NCI-H2196 treated with DMSO at 0.1 percent for 48 hours (cell line): ENCODE measurements around the gene CAV2.

Experiments
- DNase-seq: peaks from one replicate; lab custom pipeline; 2025; ENCODE audit not compliant: unreplicated experiment; lab: John Stamatoyannopoulos, UW

CAV2 gene

DNA sequence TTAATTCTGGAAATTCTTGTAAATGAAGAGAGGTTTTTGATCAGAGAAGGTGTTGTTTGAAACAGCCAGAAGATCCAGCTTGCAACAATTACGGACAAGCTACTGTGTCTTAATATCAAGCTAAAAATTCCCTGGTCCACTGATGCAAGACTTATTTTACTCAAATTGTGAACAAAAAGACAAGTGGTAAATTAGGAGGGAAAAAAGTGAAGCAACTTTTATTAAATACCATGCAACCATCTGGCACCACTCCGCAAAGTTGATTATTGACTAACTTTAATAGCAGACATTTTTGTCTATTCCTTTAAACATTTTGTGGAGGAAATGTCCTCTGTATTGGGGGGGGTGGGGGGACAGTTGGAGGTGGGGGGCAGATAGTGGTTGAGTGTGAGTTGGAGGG is 5.1 kb upstream of the CAV2 start:
- no peak for DNase-seq

DNA sequence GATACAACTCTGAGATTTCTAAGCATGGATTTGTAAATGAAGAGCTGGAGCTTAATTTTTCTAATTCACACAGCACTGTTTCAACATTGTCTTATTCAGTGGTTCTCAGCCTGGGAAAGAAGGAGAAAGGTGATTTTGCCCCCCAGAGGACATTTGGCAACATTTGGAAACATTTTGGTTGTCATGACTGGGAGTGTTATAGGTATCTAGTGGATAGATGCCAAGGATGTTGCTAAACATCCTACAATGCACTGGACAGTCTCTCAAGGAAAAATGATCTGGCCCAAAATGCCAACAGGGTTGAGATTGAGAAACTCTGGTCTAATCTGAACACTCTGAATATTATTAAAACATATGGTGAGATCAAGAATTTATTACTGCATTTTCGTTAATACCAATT is 3.8 kb upstream of the CAV2 start:
- no peak for DNase-seq

DNA sequence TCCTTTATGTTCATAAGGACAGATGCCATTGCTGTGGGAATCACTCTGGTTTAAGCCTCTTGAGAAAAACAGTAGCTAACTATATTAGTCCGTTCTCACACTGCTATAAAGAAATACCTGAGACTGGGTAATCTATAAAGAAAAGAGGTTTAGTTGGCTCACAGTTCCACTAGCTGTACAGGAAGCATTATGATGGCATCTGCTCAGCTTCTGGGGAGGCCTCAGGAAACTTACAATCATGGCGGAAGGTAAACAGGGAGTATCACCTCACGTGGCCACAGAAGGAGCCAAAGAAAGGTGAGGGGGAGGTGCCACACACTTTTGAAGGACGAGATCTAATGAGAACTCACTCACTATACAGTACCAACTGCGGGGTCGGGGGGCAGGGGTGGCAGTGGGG is 2.9 kb upstream of the CAV2 start:
- DNase-seq: no peak

DNA sequence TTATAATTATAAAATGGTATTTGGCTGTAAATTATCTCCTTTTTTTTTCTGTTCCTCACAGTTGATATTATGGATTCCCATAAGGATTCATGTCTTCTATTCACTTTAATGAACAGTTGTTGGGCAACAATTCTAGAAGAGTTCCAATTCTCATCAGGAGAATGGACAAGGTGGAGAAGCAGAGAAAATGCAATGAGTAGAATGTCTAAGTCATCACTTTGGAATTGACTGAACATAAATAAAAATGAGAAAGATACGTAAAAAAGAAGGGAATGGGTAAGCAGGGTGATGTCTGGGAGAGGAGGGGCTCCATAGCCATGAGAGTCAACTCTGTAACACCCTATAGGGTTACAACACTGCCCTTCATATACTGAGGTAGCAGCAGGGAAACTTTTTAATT is 1.8 kb upstream of the CAV2 start:
- no peak for DNase-seq

DNA sequence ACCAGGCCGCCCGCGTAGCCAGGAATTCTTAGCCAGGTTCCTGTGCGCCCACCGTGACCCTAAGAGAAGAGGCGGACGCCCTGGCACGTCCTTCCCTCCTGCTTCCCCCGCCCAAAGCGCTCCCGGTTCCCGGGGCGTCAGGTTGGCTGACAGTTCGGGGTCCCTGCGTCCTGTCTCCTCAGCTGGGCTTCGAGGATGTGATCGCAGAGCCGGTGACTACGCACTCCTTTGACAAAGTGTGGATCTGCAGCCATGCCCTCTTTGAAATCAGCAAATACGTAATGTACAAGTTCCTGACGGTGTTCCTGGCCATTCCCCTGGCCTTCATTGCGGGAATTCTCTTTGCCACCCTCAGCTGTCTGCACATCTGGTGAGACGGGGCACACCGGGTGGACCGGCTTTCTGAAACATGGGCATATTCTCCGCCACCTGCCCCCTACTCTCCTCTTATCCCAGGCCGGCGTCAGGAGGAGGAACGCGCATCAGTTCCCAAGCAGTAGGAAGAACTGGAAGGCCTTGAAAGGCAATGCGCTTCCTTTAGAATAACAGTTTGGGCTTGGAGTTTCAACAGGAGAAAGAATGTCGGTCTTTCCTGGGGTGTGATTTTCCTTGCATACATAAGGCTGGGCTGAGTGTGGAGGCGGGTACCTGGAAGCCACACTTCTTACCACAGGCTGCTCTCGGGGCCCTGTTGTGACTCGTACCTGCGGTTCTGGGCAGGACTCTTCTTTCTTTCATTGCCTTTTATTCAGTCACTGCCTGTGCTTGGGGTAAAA is 728 bp downstream of the CAV2 start:
- DNase-seq: no peak

DNA sequence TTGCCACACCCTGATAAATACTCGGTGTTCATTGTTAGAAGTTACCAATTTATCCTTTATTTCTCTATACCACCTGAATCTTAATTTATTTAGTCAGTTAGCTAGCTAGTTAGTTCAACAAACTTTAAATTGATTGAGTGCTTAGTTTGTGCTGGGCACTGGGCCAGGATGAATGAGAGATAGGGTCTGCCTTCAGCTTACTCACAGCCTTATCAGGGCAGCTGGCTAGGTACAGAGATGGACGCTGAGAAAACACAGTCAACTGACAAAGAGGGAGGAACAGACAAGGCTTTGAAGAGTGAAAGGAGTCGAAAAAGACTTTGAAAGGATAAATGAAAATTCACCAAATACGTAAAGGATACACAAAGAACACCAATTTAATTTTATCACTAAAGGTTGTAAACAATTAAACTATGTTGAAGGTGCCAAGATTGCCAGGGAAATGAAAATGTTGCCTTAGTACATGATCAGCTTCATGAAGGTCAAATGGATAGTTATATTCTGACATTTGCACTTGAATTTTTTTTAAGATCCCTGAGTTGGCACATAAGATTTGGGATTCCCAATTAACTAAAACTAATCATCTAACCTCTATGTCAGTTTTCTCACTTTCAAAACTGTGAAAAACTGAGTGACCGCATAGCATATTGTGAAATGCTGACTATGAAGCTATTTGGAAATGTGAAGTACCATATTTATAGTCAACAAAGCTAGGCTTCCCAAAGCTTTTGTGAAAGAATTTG is 2.1 kb downstream of the CAV2 start:
- DNase-seq: no peak

DNA sequence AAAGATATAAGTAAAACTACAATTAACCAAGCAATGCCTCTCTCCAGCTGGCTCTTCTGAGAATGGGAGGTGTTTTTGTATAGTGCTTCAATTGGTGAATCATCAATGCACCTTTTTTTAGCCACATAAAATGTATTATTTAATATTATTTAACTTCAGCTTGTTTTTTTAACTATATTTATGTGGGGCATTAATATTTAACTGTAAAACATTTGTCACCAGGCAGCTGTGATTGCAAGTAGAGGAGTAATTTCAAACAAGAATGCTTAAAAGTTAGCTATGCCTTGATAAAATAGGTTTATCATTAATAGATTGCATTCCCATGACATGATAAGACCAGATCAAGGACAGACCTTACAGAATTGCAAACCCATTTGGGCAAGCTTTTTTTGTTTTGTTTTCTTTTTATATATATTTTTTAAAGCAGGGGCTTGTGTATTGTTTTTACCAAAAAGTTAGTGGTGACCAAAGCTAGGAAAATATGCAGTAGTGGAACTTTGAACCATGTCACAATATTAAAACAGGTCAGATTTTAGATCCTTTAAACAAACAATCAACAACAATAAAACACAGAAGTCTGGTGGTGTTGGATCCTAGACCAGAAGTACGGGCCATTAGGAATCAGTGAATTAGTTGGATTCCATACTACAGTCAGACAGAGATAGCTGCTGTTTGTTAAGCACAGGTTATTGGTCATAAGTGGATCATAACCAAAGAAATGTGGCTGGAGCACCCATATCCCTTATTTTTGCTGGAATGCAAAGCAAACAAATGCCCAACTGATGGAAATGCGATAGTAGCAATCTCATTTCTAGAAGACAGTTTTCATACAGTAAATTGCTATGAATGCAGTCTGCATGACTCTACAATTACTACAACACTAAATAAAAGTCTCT is 2.9 kb downstream of the CAV2 start:
- no peak for DNase-seq

DNA sequence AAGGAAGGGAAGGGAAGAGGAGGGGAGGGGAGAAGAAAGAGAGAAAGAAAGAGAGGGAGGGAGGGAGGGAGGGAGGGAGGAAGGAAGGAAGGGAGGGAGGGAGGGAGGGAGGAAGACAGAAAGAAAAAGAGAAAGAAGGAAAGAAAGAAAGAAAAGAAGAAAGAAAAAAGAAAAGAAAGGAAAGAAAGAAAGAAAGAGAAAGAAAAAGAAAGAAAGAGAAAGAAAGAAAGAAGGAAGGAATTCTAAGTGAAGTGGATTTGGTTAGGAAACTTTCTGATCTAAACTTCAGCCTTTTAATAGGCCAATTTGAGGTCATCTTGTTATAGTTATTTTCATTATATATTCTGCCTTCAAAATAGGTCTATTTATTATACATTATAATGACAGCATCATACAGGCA is 4.3 kb downstream of the CAV2 start:
- DNase-seq: no peak

DNA sequence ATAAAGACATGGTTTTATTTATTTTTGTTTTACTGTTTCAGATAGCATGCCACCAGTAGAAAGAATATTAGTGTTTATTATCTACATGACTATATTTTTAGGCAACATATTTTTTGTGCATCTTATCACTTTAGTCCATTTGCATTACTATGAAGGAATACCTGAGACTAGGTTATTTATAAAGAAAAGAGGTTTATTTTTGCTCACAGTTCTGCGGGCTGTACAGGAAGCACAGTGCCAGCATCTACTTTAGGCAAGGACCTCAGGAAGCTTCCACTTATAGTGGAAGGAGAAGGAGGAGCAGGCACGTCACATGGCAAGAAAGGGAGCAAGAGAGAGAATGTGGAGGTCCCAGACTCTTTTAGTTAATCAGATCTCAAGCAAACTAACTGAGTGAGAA is 5.7 kb downstream of the CAV2 start:
- DNase-seq: no peak

DNA sequence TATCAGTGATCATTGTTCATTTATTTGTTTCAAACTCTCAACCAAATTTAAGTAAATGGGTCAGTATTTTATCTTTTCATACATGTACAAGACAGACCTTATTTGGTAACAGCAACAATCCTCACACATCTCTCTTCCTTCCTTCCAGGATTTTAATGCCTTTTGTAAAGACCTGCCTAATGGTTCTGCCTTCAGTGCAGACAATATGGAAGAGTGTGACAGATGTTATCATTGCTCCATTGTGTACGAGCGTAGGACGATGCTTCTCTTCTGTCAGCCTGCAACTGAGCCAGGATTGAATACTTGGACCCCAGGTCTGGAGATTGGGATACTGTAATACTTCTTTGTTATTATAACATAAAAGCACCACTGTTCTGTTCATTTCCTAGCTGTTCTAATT is 6.3 kb downstream of the CAV2 start:
- DNase-seq: no peak

DNA sequence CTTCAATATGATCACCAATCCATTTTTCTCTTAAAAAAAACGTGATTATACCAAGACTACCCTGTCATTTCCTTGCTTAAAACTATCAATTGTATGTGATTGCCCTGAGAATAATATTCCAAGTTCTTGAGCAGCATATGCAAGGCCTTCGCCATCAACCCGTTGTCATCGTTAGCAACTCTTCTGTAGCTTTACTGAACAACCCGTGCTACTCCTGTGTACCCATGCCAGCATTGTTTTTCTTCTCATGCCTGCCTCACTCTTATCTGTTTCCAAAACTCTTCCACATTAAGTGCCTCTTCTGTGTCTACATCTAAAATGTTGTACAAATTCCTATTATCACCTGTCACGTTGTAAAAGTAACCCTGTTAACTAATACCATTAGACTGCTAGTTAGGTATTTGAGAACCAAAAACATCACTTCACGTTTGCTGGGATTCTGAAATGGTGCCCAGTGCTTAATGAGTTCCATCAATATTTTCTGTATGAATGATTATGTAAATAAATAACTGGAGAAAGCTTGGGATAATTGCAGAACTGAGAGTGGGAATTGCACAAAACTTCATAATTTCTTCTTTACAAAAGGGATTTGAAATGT is 10.5 kb downstream of the CAV2 start:
- DNase-seq: no peak

DNA sequence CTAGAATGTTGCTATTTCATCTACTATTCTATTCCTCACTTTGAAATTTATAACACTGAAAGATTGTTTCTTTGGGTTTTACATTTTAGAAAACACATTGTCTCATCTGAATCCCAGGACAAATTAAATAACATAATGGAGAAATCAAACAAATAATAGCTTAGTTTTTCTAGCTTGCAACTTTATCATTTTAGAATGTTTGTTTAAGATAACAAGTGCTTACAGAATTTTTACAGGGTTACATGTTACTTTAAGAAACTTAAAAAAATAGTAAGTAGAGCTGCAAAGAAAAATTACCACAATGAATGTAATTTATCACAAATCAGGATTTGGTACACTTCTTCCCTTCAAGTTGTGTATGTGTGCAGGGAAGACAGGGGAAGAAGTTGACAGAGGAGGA is 11.3 kb downstream of the CAV2 start:
- no peak for DNase-seq

DNA sequence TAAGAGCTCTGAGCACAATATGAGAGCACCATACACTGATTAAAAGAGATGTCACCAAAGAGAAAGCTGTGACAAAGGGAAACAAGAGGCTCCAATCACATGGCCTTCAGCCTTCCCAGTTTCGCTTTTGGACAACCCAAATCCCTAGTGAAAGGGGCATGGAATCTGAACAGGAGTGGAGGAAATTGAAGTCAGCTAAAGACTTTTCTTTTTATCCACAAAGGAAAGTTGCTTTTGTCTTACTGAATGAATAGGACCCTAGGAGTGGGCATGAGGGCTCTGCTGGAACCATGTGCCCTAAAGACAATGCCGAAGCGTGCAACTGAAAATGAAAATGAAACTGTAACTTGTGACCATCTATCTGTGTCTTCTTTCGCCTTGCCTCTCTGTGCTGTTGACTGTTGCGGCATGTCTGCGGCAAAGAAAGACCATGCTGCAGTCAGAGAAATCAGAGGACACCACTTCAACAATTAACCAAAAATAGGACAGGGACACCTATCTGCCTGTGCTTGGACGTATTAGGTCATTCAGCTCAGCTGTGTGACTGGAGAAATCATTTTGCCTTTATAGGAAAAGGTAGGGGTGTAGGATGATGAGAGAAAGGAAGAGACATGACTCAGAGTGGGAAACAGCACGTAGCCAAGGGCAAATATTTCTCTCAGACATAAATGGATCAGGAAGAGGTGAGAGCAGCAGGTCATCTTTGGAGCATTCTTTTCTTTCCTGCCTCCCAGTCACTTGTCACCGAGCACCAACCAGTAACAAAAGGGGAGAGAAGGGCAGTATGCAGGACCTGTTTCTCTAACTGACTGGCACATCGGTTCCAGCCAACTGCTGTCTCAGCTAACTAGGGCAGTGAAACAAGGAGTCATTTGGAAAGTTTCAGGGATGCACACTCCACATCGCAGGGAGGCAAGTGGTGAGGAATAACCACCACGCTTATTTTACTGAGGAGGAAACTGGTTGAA is 12.3 kb downstream of the CAV2 start:
- no peak for DNase-seq

DNA sequence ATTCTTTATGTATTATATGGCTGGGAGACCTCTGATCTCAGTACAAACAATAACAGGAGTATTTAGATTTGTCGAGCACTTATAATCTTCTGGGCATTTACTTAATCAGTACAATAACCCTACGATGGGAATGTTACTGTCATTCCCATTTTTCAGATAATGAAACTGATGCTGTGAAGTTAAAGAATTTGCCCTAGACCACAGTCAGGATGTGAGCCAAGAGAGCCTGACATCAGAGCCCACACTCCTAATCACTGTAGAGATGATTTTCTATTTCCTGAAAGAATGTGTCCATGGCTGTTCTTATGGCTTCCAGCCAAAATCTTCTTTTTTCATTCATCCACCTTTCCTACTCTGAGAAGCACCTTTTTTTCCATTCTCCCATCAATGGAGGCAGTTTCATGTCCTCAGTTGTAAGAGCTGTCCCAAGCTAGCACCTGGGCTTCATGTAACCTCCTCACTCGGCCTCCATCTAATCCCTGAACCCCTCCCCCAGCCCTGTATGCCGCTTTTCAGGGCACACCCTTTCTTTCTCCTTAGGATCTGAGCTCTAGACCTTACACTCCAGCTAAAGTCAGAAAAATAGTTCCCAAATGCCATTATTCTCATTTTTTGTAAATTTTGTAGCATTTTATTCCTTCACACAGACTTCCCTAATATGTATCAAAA is 13.1 kb downstream of the CAV2 start:
- DNase-seq: no peak

DNA sequence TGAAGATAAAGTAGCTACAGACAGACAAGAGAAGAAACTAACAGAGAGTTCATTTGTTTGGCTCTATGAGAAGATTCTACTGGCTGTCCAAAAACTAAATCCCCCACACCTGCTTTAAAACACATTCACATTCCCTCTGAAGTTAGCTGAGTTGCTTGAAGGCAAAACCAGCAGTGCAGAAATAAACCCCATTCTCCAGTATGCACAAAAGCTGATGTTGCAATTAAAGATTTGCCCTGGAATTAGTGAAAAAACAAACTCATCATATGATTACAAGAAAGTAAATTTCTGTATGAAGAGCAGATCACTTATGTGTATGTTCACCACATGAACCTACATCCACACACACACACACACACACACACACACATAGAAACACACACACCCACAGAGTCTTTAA is 16.0 kb downstream of the CAV2 start:
- no peak for DNase-seq

DNA sequence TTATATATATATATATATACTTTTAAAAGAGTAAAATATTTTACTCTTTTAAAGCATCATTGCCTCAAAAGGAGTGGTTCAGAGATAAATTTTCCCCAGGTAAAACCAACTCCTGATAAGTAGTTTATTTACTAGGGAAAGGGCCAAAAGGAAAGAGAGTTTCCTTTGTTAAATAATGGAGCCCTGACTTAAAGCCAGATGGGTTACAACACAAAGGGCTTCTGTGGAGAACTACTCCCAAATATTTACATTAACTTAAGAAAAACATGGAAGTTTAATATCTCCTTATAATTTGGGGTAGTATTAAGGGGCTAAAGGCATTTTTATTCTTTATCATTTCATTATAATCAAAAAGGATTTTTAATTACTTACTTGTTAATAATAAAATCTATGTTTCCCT is 16.8 kb downstream of the CAV2 start:
- DNase-seq: no peak

DNA sequence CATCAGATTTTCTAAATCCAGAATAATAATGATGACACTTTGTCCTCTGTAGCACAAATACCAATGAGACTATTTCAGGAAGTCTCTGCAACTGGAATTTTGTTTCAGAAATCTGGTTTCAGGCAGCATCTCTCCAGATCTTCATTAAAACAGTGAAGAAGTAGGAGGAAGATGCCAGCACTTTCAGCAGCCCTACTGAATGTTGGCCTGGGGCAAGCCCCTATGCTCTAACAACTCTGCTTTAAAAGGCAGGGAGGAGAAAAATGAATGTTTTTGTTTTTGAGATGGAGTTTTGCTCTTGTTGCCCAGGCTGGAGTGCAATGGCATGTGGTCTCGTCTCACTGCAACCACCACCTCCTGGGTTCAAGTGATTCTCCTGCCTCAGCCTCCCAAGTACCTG is 18.1 kb downstream of the CAV2 start:
- no peak for DNase-seq

DNA sequence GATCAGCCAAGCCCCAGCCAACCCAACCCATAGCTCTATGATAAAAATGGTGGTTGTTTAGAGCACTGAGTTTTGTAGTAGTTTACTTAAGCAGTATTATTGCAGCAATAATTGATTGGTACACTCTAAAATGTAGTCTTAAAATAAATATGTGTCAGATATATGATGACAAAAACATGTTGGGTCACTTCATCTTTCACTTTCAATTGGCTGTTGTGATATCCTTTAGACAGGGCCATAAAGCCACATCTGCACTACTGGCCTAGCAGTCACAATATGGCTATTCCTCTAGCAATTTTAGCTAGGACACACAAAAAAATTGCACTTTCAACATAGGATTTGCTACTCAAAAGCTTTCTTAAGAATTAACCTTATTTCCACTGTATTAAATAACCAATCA is 19.4 kb downstream of the CAV2 start:
- no peak for DNase-seq

DNA sequence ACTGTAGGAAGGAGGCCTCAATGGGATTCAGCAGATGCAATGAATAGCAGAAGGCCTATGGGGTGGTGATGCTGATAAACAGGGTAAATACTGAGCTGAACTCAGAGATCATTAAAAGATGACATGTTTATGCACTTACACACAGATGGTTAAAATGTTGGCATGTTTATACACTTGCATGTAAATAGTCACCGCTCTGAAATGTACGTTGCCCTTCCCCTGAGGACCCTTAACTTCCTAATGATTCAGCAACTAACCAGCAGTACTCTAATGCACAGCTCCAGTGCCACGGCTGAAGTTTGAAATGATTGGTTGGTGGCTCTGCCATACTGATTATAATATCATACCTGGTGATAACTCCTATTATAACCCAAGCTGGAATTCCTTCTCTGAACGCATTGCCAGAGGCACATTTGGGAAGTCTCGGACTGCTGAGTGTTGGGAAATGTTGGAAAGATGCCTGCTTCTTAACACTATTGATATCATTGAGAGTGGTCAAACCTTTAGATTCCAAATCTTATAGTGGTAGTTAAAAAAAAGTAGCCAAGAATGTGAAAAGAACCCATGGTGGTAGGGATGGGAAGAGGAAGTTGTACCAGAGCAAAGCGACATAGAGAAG is 21.6 kb downstream of the CAV2 start:
- no peak for DNase-seq
